Natural killer cell (primary cell): ENCODE results near the gene MED8. TPM values are rescaled to one million over a fixed set of nuclear protein-coding genes. Genes with fewer than 3 reads are reported as not detected.

Source experiments
- ATAC-seq, 3 donors: fragments of 150-1000 bp in 2 of 3; fragments of 200-7000 bp in 1 of 3; cut with Tn5 transposase; 1 replicate in 1 of 3; 2 replicates in 2 of 3; pipeline ENCODE4 v1.10.0; 2021; ENCODE audit warnings: mild to moderate bottlenecking in 2 of 3, moderate library complexity in 2 of 3
- DNase-seq, 2 donors: peaks; one replicate each; pipeline versions ENCODE4 v3.0.0 to v3.0.0-alpha.2; 2013 to 2021; ENCODE audit warnings: mixed read lengths in 1 of 2
- H3K27ac ChIP-seq: one replicate; pipeline ENCODE4 v1.5.1; 2013; ENCODE audit warnings: mild to moderate bottlenecking, low read length
- H3K27me3 ChIP-seq: one replicate; pipeline ENCODE4 v1.6.1; 2013; ENCODE audit warnings: low read length; ENCODE audit not compliant: control insufficient read depth, insufficient read depth
- H3K36me3 ChIP-seq: one replicate; pipeline ENCODE4 v1.6.1; 2013; ENCODE audit warnings: low read length; ENCODE audit not compliant: control insufficient read depth, insufficient read depth
- H3K4me1 ChIP-seq: one replicate; pipeline ENCODE4 v1.6.1; 2013; ENCODE audit warnings: low read length; ENCODE audit not compliant: control insufficient read depth, insufficient read depth
- H3K4me3 ChIP-seq: one replicate; pipeline ENCODE4 v1.5.1; 2013; ENCODE audit warnings: low read length
- H3K9me3 ChIP-seq: one replicate; pipeline ENCODE4 v1.6.1; 2013; ENCODE audit warnings: low read length; ENCODE audit not compliant: control insufficient read depth, insufficient read depth
- H3K27ac Mint-ChIP-seq, 2 donors: one replicate each; pipeline ENCODE4 v1.8.0; 2022; ENCODE audit warnings: mild to moderate bottlenecking in 2 of 2, mixed read lengths in 2 of 2, moderate library complexity in 1 of 2
- H3K27me3 Mint-ChIP-seq, 2 donors: one replicate each; pipeline ENCODE4 v1.8.0; 2022; ENCODE audit warnings: low read depth in 2 of 2, mixed read lengths in 2 of 2
- H3K36me3 Mint-ChIP-seq: one replicate; pipeline ENCODE4 v1.8.0; 2022; ENCODE audit warnings: mixed read lengths
- H3K4me1 Mint-ChIP-seq, 2 donors: one replicate each; pipeline ENCODE4 v1.8.0; 2022; ENCODE audit warnings: mixed read lengths in 2 of 2
- H3K4me3 Mint-ChIP-seq: one replicate; pipeline ENCODE4 v1.8.0; 2022; ENCODE audit warnings: mild to moderate bottlenecking, moderate library complexity, mixed read lengths
- H3K9me3 Mint-ChIP-seq, 2 donors: one replicate each; pipeline ENCODE4 v1.8.0; 2022; ENCODE audit warnings: mixed read lengths in 2 of 2
- CTCF ChIP-seq: fragments of 200-600 bp; IDR thresholded peaks from one replicate; pipeline ENCODE4 v1.8.0; 2022; ENCODE audit warnings: antibody characterized with exemption
- WGBS: methylation state at CpG from one replicate; pipeline ENCODE4 v1.1.7; 2013; ENCODE audit warnings: missing lambda C conversion rate; ENCODE audit not compliant: insufficient coverage; 5-methylcytosine and 5-hydroxymethylcytosine counted together
- intact Hi-C: fragments of 100-400 bp; cut with micrococcal nuclease; formaldehyde crosslinking; loops from one replicate; pipeline ENCODE4 v1.14.2; 2022
- total RNA-seq, 4 donors: library from RNA; stranded (reverse); fragments of 120-200 nt in 1 of 4; gene quantifications; one replicate each; pipeline versions ENCODE4 v1.2.3 to v1.2.4, GENCODE V29; 2013 to 2022

Gene MED8
- total RNA-seq, 3 donors from 2014 or later (not counting 1 experiment from before 2014, with no cell fraction given) = 17.8 to 26.8 (median 22.0) TPM

DNA sequence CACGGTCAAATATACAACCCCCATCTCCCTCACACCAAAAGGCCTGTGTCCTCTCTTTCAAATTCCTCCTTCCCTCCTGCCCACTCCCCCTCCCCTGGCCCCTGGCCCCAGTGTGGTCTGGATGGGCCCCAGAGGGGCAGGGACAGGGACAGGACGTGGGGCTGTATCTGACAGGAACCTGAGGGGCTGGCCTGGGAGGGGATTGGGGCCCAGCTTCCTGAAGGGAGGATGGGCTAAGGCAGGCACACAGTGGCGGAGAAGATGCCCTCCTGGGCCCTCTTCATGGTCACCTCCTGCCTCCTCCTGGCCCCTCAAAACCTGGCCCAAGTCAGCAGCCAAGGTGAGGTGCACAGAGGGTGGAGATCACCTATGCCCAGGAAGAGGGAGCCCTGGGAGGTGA lies 52.0 kb downstream of the MED8 start, which contains the start of gene MPL:
TSS of gene MPL (plus strand) at position 231 of the 400 bp plus-strand sequence. CDS start at position 262, 31 bp downstream.
- no peak within 1 kb of the TSS for H3K27ac ChIP-seq
- no peak for TF ChIP-seq CTCF
- ATAC-seq (no peak), DNase-seq (no peak)
- H3K4me3 ChIP-seq = no peak within 1 kb of the TSS
- H3K27me3 ChIP-seq = no peaks in the 10 kb centered on the region
- Mint-ChIP-seq H3K9me3 (no peaks in the 10 kb centered on the region), H3K36me3 (no peaks in the 10 kb centered on the region), H3K27ac (no peak within 1 kb of the TSS), H3K4me1 (no peaks in the 10 kb centered on the region), H3K27me3 (no peaks in the 10 kb centered on the region), H3K4me3 (no peak within 1 kb of the TSS)
- 45% methylated on average over 3 of the region's 3 CpGs for WGBS
- H3K9me3 ChIP-seq = no peaks in the 10 kb centered on the region
- H3K4me1 ChIP-seq = no peaks in the 10 kb centered on the region
- intact Hi-C loops = no loop called here
- no peaks in the 10 kb centered on the region for H3K36me3 ChIP-seq

- no peak for TF ChIP-seq CTCF
- H3K9me3 Mint-ChIP-seq = no peaks in the 10 kb centered on the region
- H3K4me1 Mint-ChIP-seq = no peaks in the 10 kb centered on the region
- 73% methylated on average over 7 of the region's 7 CpGs for WGBS
- H3K27me3 ChIP-seq = no peaks in the 10 kb centered on the region
- H3K27me3 Mint-ChIP-seq = no peaks in the 10 kb centered on the region
- no peak overlapping the region for H3K27ac ChIP-seq
- intact Hi-C loops = no loop called here
- ATAC-seq (no peak), DNase-seq (no peak)
- no peaks in the 10 kb centered on the region for H3K9me3 ChIP-seq
- no peaks in the 10 kb centered on the region for H3K4me1 ChIP-seq
- peak overlapping the region in 1 of 2 donors; percentile 11 for H3K27ac Mint-ChIP-seq
- H3K36me3 ChIP-seq = no peaks in the 10 kb centered on the region
- no peak overlapping the region for H3K4me3 Mint-ChIP-seq
- no peak overlapping the region for H3K4me3 ChIP-seq
- H3K36me3 Mint-ChIP-seq = no peaks in the 10 kb centered on the region
These were observed 55.0 kb downstream of the MED8 start for GRCh38 chr1:43334453-43335205.

Other genes starting within 250 kb of the MED8 start
- gene EBNA1BP2, start 217.5 kb downstream of the MED8 start, total RNA-seq = 10 to 100 TPM; 21.2 to 28.5 (median 23.6) TPM
- gene CFAP57, start 217.5 kb downstream of the MED8 start, total RNA-seq = under 1 TPM in 1 of 3 donors, not detected in 2; 0.19 TPM
- gene TMEM125, start 119.8 kb downstream of the MED8 start, total RNA-seq = not detected
- not detected for gene C1orf210, start 104.2 kb downstream of the MED8 start, total RNA-seq
- gene TIE1, start 88.8 kb downstream of the MED8 start, total RNA-seq = 10 to 100 TPM in 1 of 3 donors, 1 to 10 TPM in 2; 4.5 to 10.7 (median 6.7) TPM
- gene MPL, start 52.0 kb downstream of the MED8 start, total RNA-seq = 1 to 10 TPM in 1 of 3 donors, under 1 TPM in 2; 0.43 to 1.7 (median 0.48) TPM
- 1 to 10 TPM in 1 of 3 donors, under 1 TPM in 2; 0.50 to 2.4 (median 0.96) TPM for gene CDC20, start 30.8 kb downstream of the MED8 start, total RNA-seq
- 10 to 100 TPM; 53.2 to 73.0 (median 67.5) TPM for gene ELOVL1, start 21.8 kb downstream of the MED8 start, total RNA-seq
- gene SZT2, start 99 bp upstream of the MED8 start, total RNA-seq = 100 to 1,000 TPM; 103 to 128 (median 123) TPM
- gene HYI, start 64.1 kb upstream of the MED8 start, total RNA-seq = 10 to 100 TPM in 1 of 3 donors, 1 to 10 TPM in 2; 7.0 to 14.2 (median 8.6) TPM
- gene PTPRF, start 141.1 kb upstream of the MED8 start, total RNA-seq = 1 to 10 TPM in 1 of 3 donors, under 1 TPM in 1, not detected in 1; 0.12 to 1.9 TPM